ENCODE data around the gene CCN2.

- TF ChIP-seq CTCF (IDR thresholded peaks at IDR 0.05 in 2 of 3, conservative IDR thresholded peaks at IDR 0.05 in 1 of 3; ENCODE audit: borderline replicate concordance in 1 of 3, insufficient read depth in 1 of 3, low read depth in 2 of 3, low read length in 2 of 3) (no peak), REST (IDR thresholded peaks at IDR 0.05; ENCODE audit: low read depth) (no peak), POLR2A (IDR thresholded peaks at IDR 0.05; ENCODE audit: borderline replicate concordance, extremely low read depth, insufficient read depth, insufficient read length) (no peak), YY1 (IDR thresholded peaks at IDR 0.05; ENCODE audit: extremely low read depth, insufficient replicate concordance, low read depth, low read length) (no peak), RAD21 (IDR thresholded peaks at IDR 0.05; ENCODE audit: low read depth) (no peak), ZNF274 (IDR thresholded peaks at IDR 0.05; ENCODE audit: low read depth, low read length) (no peak), POLR2AphosphoS5 (IDR thresholded peaks at IDR 0.05; ENCODE audit: low read depth, low read length) (no peak), CEBPB (IDR thresholded peaks at IDR 0.05; ENCODE audit: low read depth) (no peak), TCF7L2 (IDR thresholded peaks at IDR 0.05; ENCODE audit: borderline replicate concordance, extremely low read depth, insufficient read depth, insufficient read length) (no peak), ZFX (IDR thresholded peaks at IDR 0.05) (no peak), ATF3 (IDR thresholded peaks at IDR 0.05) (no peak), EGR1 (IDR thresholded peaks at IDR 0.05; ENCODE audit: low read depth) (no peak)
Measured at GRCh38 chr6:131982740-131983259, 31.6 kb upstream of the CCN2 start.
